ENCODE data around the gene DPM1. TPM values are rescaled to one million over a fixed set of nuclear protein-coding genes. Genes with fewer than 3 reads are reported as not detected.

Gene DPM1
- total RNA-seq, 4 donors from 2014 or later = 3.2 to 42.9 (median 38.4) TPM

DNA sequence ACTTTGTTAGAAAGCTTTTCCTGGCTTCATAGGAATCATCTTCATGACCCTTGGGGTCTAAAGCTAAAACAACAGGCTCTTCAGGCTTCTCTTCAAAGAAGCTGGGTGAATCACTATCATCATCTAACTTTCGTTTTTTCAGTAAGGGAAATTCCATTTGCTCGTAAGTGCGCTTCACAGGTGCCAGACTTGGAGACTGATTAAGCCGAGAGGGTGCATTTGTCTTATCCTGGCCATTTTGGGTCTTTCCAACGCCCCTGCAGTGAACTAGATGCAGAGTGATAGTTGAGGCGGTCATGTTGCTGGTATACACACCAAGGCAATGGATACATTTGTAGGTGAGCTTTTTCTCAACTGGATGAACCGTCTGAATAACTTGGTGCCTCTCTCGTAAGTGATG, 65.9 kb downstream of the DPM1 start:
- no peak for DNase-seq
- peaks cover 0 to 10% (median 2%) of the 10 kb centered on the region in 4 donors for H3K4me1 ChIP-seq
- no peak overlapping the region for H3K4me3 ChIP-seq
- H3K27ac ChIP-seq = no peak overlapping the region
- H3K27me3 ChIP-seq = no peaks in the 10 kb centered on the region
- in situ Hi-C loops (cut with MboI; ENCODE audit: low pct_ligation_motif_present in 1 of 4, low pct_unique_long_range_greater_than_20kb in 1 of 4, low sequenced_read_pairs in 3 of 4) = no loop called here
- 77% methylated on average over 8 of the region's 8 CpGs; no CpG with 5 or more reads in 1 of the 2 donors for WGBS, 2 donors (ENCODE audit: low coverage in 1 of 2)
- intact Hi-C loops (cut with DNase I; ENCODE audit: low total_unique reads) = no loop called here
- no peaks in the 10 kb centered on the region for H3K9me3 ChIP-seq
- no peak for TF ChIP-seq POLR2A (IDR thresholded peaks at IDR 0.05)
- no peak for TF ChIP-seq POLR2AphosphoS5 (IDR thresholded peaks at IDR 0.05)
- TF ChIP-seq EP300 (IDR thresholded peaks at IDR 0.05; ENCODE audit: low read depth) = no peak
- TF ChIP-seq, protein P1, sequence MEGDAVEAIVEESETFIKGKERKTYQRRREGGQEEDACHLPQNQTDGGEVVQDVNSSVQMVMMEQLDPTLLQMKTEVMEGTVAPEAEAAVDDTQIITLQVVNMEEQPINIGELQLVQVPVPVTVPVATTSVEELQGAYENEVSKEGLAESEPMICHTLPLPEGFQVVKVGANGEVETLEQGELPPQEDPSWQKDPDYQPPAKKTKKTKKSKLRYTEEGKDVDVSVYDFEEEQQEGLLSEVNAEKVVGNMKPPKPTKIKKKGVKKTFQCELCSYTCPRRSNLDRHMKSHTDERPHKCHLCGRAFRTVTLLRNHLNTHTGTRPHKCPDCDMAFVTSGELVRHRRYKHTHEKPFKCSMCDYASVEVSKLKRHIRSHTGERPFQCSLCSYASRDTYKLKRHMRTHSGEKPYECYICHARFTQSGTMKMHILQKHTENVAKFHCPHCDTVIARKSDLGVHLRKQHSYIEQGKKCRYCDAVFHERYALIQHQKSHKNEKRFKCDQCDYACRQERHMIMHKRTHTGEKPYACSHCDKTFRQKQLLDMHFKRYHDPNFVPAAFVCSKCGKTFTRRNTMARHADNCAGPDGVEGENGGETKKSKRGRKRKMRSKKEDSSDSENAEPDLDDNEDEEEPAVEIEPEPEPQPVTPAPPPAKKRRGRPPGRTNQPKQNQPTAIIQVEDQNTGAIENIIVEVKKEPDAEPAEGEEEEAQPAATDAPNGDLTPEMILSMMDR (IDR thresholded peaks at IDR 0.05) = no peak
- H3K36me3 ChIP-seq = peaks cover 1 to 37% (median 13%) of the 10 kb centered on the region in 4 donors

GRCh38 chr20:50891138-50891537, 67.2 kb downstream of the DPM1 start:
- no peak for DNase-seq
- intact Hi-C loops (cut with DNase I; ENCODE audit: low total_unique reads) = no loop called here
- H3K9me3 ChIP-seq = no peaks in the 10 kb centered on the region

DNA sequence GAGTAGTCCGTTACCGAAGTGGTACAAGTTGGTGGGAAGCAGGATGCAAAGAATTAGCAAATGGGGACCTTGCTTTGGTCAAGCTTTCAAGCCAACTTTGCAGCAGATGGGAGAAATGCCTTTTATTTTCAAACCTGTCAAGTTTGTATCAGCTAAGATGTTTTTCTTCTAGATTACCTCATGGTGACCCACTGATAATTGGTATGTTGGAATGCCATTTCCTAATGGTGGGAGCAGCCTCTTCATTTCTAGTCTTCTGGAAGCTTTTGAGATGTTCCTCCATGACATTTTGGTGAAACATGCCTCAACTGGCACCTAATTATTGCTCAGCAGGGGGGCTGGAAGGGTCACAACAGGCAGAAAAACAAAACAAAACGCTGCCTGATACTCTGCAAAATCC, 70.8 kb downstream of the DPM1 start:
- Histone ChIP-seq H3K27me3 (no peaks in the 10 kb centered on the region), H3K9me3 (no peaks in the 10 kb centered on the region), H3K36me3 (peaks cover 1 to 14% (median 4%) of the 10 kb centered on the region in 4 donors), H3K4me3 (no peak overlapping the region), H3K27ac (no peak overlapping the region), H3K4me1 (no peaks in the 10 kb centered on the region)
- intact Hi-C loops (cut with DNase I; ENCODE audit: low total_unique reads) (no loop called here), in situ Hi-C loops (cut with MboI; ENCODE audit: low pct_ligation_motif_present in 1 of 4, low pct_unique_long_range_greater_than_20kb in 1 of 4, low sequenced_read_pairs in 3 of 4) (no loop called here)
- TF ChIP-seq POLR2AphosphoS5 (IDR thresholded peaks at IDR 0.05) = no peak
- TF ChIP-seq, protein P1 (IDR thresholded peaks at IDR 0.05) = no peak
- DNase-seq = no peak
- WGBS, 2 donors (ENCODE audit: low coverage in 1 of 2) = 87 to 97% methylated on average over 3 of the region's 3 CpGs

More at GRCh38 chr20:50891138-50891537, 67.2 kb downstream of the DPM1 start:
- 79 to 87% methylated on average over 3 to 5 of the region's 5 CpGs for WGBS, 2 donors (ENCODE audit: low coverage in 1 of 2)
- Histone ChIP-seq H3K36me3 (peaks cover 1 to 31% (median 11%) of the 10 kb centered on the region in 4 donors), H3K4me3 (no peak overlapping the region), H3K4me1 (peaks cover 0 to 10% (median 2%) of the 10 kb centered on the region in 4 donors), H3K27ac (no peak overlapping the region), H3K27me3 (no peaks in the 10 kb centered on the region)
- TF ChIP-seq, protein P1 (IDR thresholded peaks at IDR 0.05) = no peak
- no peak for TF ChIP-seq POLR2AphosphoS5 (IDR thresholded peaks at IDR 0.05)
- no peak for TF ChIP-seq POLR2A (IDR thresholded peaks at IDR 0.05)
- TF ChIP-seq EP300 (IDR thresholded peaks at IDR 0.05; ENCODE audit: low read depth) = no peak
- in situ Hi-C loops (cut with MboI; ENCODE audit: low pct_ligation_motif_present in 1 of 4, low pct_unique_long_range_greater_than_20kb in 1 of 4, low sequenced_read_pairs in 3 of 4) = no loop called here

GRCh38 chr20:50886184-50886790, 72.0 kb downstream of the DPM1 start:
- in situ Hi-C loops (cut with MboI; ENCODE audit: low pct_ligation_motif_present in 1 of 4, low pct_unique_long_range_greater_than_20kb in 1 of 4, low sequenced_read_pairs in 3 of 4) = no loop called here
- WGBS, 2 donors (ENCODE audit: low coverage in 1 of 2) = 76 to 85% methylated on average over 4 to 12 of the region's 12 CpGs

More at GRCh38 chr20:50886184-50886790, 72.0 kb downstream of the DPM1 start:
- peaks cover 0 to 9% (median 4%) of the 10 kb centered on the region in 4 donors for H3K36me3 ChIP-seq
- H3K9me3 ChIP-seq = no peaks in the 10 kb centered on the region
- H3K4me1 ChIP-seq = no peaks in the 10 kb centered on the region
- H3K27ac ChIP-seq = no peak overlapping the region
- TF ChIP-seq, protein P1 (IDR thresholded peaks at IDR 0.05) = no peak
- TF ChIP-seq POLR2AphosphoS5 (IDR thresholded peaks at IDR 0.05) = peak in 1 of 3 donors; percentile 2
- H3K27me3 ChIP-seq = no peaks in the 10 kb centered on the region
- no peak for DNase-seq
- intact Hi-C loops (cut with DNase I; ENCODE audit: low total_unique reads) = no loop called here
- H3K4me3 ChIP-seq = no peak overlapping the region
